Activated T-cell treated with anti-CD3 and anti-CD28 coated beads, Interleukin-2, amount 50 U/mL, for 72 hours (primary cell): ENCODE measurements around the gene CHST1. TPM values are rescaled to one million over a fixed set of nuclear protein-coding genes. Genes with fewer than 3 reads are reported as not detected.

Experiments used
- ATAC-seq, 2 donors: fragments of 150-1000 bp; cut with Tn5 transposase; replicated peaks in 1 of 2; 2 replicates each; pipeline ENCODE4 v1.10.0; 2021; ENCODE audit warnings: moderate library complexity in 2 of 2, mild to moderate bottlenecking in 1 of 2
- DNase-seq, 2 donors: peaks; one replicate each; pipeline ENCODE4 v3.0.0; 2021 to 2022; ENCODE audit warnings: mixed read lengths in 1 of 2
- H3K27ac Mint-ChIP-seq: one replicate; pipeline ENCODE4 v1.8.0; 2022; ENCODE audit warnings: mild to moderate bottlenecking, moderate library complexity, mixed read lengths
- H3K27me3 Mint-ChIP-seq: one replicate; pipeline ENCODE4 v1.8.0; 2022; ENCODE audit warnings: low read depth, mixed read lengths
- H3K36me3 Mint-ChIP-seq, 2 donors: one replicate each; pipeline ENCODE4 v1.8.0; 2022; ENCODE audit warnings: mixed read lengths in 2 of 2, mild to moderate bottlenecking in 1 of 2; ENCODE audit not compliant: insufficient read depth in 2 of 2
- H3K4me1 Mint-ChIP-seq: one replicate; pipeline ENCODE4 v1.8.0; 2022; ENCODE audit warnings: low read depth, mixed read lengths
- H3K4me3 Mint-ChIP-seq, 2 donors: one replicate each; pipeline ENCODE4 v1.8.0; 2022; ENCODE audit warnings: mild to moderate bottlenecking in 2 of 2, mixed read lengths in 2 of 2, moderate library complexity in 2 of 2
- H3K9me3 Mint-ChIP-seq, 2 donors: one replicate each; pipeline ENCODE4 v1.8.0; 2022; ENCODE audit warnings: mixed read lengths in 2 of 2
- total RNA-seq, 2 donors: library from RNA; stranded (reverse); gene quantifications; one replicate each; pipeline ENCODE4 v1.2.3, GENCODE V29; 2022

Gene CHST1
- total RNA-seq, 2 donors from 2014 or later, result 0.10 TPM; not detected in 1

DNA sequence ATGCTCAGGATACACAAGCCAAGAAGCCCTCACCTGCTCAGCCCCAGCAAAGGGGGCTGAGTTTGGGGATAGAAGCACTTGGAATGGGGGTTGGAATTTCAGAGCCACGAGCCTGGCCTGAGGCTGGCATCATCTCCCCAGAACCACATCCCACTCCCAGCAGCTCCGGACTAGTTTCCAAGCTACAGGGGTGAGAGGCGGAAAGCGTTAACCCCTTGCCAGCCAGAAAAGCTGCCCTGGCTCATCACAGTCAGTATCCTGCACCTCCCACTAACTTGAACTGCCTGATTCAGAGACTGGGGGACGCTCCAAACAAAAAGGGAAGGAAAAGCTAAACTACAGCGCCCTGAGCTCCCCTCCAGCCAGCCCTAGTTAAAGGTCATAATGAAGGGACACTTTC is 19.0 kb upstream of the CHST1 start:
- DNase-seq (no peak), ATAC-seq (no peak)
- Mint-ChIP-seq H3K36me3 (no peaks in the 10 kb centered on the region), H3K27me3 (peaks cover 12% of the 10 kb centered on the region), H3K4me1 (peaks cover 6% of the 10 kb centered on the region), H3K9me3 (no peaks in the 10 kb centered on the region), H3K27ac (no peak overlapping the region), H3K4me3 (no peak overlapping the region)

DNA sequence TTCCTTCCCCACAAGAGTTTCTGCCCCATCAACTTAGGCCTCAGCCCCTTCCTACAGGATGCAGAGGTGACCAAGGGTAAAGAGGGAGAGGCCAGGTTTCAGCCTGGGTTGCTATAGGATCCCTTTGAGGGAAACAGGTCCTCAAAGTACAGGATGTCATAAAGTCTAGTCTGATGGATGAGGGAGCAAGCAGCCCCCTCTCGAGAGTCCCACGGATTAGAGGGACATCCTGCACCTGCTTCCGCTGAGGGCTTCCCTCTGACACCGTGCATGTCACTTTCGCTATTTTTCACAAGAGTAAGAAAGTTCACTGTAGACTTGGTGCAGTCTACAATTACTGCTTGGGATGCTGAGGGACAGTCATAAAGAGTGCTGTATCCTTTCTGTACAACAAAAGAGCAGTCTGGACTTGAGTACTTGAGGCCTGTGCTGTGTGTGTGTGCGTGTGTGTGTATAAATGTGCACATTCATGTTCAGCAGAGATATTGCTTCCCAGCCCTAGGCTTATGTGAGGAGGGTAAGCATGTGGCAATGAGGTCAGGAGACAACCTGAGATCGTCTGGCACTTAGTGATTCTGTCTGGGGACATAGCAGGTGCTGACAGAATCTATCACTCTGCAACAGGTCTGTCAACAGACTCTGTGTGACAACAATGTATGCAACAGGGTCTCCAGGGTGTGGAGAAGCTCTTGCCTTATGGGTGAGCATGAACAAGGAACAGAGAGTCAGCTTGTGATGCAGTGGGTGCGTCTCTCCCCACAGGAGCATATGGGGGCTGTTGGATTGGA is 18.0 kb upstream of the CHST1 start:
- ATAC-seq (no peak), DNase-seq (no peak)
- no peak overlapping the region for H3K27ac Mint-ChIP-seq
- no peak overlapping the region for H3K4me3 Mint-ChIP-seq
- no peaks in the 10 kb centered on the region for H3K9me3 Mint-ChIP-seq
- no peaks in the 10 kb centered on the region for H3K36me3 Mint-ChIP-seq
- H3K27me3 Mint-ChIP-seq, result peaks cover 8% of the 10 kb centered on the region
- no peaks in the 10 kb centered on the region for H3K4me1 Mint-ChIP-seq

DNA sequence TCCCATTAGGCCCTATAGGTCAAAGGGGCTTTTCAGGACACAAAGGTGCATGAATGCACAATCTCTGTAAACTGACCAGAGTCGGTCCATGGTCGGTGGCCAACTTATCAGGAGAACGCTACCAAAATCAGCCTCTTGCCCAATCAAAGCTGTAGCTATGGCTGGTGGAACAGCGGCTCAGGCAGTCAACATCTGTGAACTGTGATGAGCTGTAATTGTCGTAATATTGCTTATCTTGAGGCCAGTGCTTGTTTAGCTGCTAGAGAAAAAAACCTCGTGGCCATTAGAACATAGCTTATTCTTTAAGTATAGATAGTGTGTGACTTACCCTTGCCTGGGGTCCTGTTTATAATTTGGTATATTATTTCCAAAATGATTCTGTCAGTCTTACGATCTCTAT is 14.4 kb upstream of the CHST1 start:
- Mint-ChIP-seq H3K9me3 (no peaks in the 10 kb centered on the region), H3K4me1 (no peaks in the 10 kb centered on the region), H3K4me3 (no peak overlapping the region), H3K36me3 (no peaks in the 10 kb centered on the region), H3K27me3 (no peaks in the 10 kb centered on the region), H3K27ac (no peak overlapping the region)
- DNase-seq, result no peak
- no peak for ATAC-seq

DNA sequence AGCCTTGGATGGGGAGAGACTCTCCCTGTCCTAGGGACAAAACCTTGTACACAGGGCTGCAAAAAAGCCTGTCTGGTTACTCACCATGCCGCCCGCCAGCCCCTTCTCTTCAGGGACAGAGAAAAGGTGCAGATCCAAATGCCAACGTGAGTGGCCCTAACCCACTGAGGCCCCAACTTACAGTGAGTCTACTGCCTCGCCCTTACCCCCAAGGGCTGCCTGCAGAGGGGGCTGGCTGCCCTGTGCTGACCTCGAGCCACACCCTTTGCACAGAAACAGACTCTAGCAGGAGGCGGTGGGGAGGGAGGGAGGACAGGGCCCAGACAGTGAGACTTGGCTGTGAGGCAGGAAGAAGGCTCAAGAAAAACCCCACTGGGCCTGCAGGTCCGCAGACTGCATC is 13.6 kb upstream of the CHST1 start:
- Mint-ChIP-seq H3K27ac (no peak overlapping the region), H3K9me3 (no peaks in the 10 kb centered on the region), H3K27me3 (no peaks in the 10 kb centered on the region), H3K36me3 (no peaks in the 10 kb centered on the region), H3K4me3 (no peak overlapping the region), H3K4me1 (no peaks in the 10 kb centered on the region)
- ATAC-seq (no peak), DNase-seq (no peak)

DNA sequence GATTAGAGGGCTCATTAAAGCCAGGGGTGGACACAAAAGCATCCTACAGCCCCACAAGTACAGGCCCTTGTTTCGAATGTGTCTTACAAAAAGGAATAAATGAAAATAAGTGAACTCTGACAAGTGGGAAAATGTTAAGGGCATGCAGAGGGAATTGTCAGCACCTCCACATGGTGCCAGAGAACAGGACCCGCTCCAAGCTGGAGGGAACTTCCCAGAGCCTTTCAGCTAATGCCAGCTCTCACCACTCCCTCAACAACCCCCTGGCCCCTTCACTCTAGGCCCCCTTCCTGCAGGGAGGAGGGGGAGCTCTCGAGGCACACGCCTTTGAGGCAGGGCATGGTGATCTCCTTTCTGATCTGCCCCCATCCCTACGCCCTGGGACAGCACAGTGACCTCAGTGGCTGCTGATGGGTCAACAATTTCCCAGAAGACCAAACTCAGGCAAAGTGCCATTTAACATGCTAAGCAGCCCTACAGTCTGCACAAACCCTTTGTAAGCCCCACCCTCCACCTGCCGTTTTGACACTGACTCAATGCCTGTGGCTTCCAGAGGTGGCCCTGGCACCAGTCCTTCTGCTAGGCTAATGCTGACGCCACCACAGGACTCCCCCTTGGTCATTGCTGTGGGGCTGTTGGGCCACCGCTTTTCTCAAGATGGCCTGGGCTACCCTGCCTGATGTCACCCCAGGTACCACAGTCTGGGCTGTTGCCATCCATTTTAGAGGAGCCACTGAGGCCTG is 12.5 kb upstream of the CHST1 start:
- Mint-ChIP-seq H3K9me3 (no peaks in the 10 kb centered on the region), H3K27me3 (no peaks in the 10 kb centered on the region), H3K36me3 (no peaks in the 10 kb centered on the region), H3K27ac (no peak overlapping the region), H3K4me1 (no peaks in the 10 kb centered on the region), H3K4me3 (no peak overlapping the region)
- ATAC-seq (no peak), DNase-seq (no peak)

DNA sequence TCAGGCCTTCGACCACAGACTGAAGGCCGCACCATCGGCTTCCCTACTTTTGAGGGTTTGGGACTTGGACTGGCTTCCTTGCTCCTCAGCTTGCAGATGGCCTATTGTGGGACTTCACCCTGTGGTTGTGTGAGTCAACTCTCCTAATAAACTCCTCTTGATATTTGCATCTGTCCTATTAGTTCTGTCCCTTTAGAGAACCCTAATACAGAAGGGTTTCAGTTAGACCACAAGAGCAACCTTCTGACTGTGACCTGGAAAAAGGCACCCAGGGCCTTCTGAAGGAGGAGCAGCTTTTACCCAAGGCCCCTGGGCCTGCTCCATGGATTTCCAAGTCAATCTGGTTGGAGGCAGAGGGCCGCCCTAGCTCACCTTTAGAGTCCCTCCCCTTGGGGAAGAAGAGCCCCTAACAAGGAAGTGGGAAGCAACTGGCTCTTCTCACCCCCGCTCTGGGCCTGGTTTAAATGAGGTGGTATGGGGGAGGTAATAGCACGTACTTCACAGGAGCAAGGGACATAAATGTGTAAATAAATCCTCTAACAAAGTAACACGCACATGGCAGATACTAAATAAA is 11.2 kb upstream of the CHST1 start:
- Mint-ChIP-seq H3K4me1 (no peaks in the 10 kb centered on the region), H3K9me3 (no peaks in the 10 kb centered on the region), H3K4me3 (no peak overlapping the region), H3K27me3 (no peaks in the 10 kb centered on the region), H3K27ac (no peak overlapping the region), H3K36me3 (no peaks in the 10 kb centered on the region)
- ATAC-seq, result no peak
- no peak for DNase-seq

DNA sequence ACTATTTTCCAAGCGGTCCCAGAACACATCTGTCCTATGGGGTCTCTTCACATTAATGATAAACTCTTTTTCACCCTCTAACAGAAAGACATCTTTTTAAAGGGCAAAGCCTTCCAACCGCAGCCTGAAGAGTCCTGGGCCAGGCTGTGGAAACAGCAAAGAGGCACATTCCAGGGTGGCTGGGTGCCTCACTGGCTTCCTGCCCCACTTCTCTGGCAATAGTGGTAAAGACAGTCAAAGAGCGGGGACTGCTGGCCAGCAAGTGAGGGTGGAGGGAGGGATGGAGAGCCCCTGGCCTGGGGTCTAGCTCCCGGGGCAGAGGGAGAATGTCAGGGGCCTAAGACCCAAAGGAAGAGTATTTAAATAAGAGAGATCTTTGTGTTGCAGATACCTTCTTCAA is 10.2 kb upstream of the CHST1 start:
- Mint-ChIP-seq H3K36me3 (no peaks in the 10 kb centered on the region), H3K4me3 (no peak overlapping the region), H3K27ac (no peak overlapping the region), H3K4me1 (no peaks in the 10 kb centered on the region), H3K9me3 (no peaks in the 10 kb centered on the region), H3K27me3 (no peaks in the 10 kb centered on the region)
- no peak for DNase-seq
- ATAC-seq, result no peak

DNA sequence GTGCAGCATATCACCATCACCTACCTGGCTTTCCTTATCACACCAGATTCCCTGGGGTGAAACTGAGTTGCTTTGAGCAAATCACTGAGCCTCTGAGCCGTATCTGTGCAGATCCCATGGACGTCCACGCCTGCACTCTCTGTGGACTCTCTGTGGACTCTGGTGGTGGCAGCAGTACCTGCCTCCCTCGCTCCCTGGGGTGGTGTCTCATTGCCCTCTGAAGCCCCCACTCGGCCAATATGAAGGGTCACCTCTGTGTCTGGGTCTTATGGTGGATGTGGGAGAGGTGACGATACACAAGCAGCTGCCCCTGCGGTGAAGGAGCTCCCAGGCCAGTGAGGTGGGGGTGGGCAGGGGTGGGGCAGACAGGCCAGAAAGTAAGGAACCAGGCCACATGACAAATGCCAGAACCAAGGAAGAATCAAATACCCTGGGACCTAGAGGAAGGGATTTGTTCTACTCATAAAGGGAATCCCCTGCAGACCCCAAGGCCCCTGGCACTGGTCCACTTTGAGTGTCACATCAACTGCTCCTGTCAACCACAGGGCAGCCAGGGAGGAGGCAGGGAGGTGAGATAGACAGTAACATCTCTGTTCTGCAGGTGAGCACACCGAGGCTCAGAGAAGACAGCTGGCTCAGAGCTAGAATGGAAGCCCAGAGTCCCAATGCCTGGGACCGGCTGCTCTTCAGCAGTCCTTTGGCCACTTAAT is 9.2 kb upstream of the CHST1 start:
- no peak overlapping the region for H3K27ac Mint-ChIP-seq
- no peak for ATAC-seq

DNA sequence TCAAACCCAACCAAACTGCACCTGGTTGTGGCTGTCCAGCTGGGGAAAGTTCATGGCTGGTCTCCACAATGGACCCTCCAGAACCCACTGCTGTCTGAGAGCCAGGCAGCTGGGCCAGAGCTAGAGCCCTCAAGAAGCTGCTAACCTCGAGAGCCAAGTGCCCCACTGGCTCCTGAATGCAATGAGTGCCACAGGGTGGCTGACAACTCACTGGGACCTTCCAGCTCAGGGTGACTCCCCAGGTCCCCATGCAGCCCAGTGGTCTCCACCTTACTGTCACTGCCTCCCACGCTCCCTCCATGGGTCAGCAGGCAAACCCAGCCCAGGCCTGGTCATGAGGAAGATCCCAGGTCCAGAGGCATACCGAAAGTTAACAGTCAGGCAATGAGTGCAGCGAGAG is 8.0 kb upstream of the CHST1 start:
- no peaks in the 10 kb centered on the region for H3K9me3 Mint-ChIP-seq
- H3K4me3 Mint-ChIP-seq, result no peak overlapping the region
- DNase-seq (no peak), ATAC-seq (no peak)
- no peaks in the 10 kb centered on the region for H3K27me3 Mint-ChIP-seq
- H3K4me1 Mint-ChIP-seq, result no peaks in the 10 kb centered on the region
- H3K27ac Mint-ChIP-seq, result no peak overlapping the region
- H3K36me3 Mint-ChIP-seq, result no peaks in the 10 kb centered on the region

More for the DNA sequence above, 9.2 kb upstream of the CHST1 start:
- Mint-ChIP-seq H3K4me1 (no peaks in the 10 kb centered on the region), H3K9me3 (no peaks in the 10 kb centered on the region), H3K4me3 (no peak overlapping the region), H3K27me3 (no peaks in the 10 kb centered on the region), H3K36me3 (no peaks in the 10 kb centered on the region)
- no peak for DNase-seq

DNA sequence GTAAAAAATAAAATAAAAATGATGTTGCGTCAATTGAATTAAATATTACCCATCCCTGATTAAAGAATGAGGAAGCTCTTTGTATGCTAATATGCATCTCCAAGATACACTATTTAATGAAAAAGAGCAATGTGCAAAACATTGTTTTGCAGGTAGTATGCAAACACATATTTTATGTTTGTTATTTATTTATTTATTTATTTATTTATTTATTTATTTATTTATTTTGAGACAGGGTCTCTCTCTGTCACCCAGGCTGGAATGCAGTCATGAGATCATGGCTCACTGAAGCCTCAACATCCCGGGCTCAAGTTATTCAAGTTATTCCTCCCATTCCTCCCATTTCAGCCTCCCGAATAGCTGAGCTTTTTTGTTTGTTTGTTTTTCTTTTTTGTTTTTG is 7.2 kb upstream of the CHST1 start:
- no peak for DNase-seq
- no peaks in the 10 kb centered on the region for H3K9me3 Mint-ChIP-seq
- peaks cover 6% of the 10 kb centered on the region for H3K27me3 Mint-ChIP-seq
- no peak overlapping the region for H3K27ac Mint-ChIP-seq
- H3K36me3 Mint-ChIP-seq, result no peaks in the 10 kb centered on the region
- ATAC-seq, result no peak
- H3K4me1 Mint-ChIP-seq, result no peaks in the 10 kb centered on the region
- H3K4me3 Mint-ChIP-seq, result no peak overlapping the region

DNA sequence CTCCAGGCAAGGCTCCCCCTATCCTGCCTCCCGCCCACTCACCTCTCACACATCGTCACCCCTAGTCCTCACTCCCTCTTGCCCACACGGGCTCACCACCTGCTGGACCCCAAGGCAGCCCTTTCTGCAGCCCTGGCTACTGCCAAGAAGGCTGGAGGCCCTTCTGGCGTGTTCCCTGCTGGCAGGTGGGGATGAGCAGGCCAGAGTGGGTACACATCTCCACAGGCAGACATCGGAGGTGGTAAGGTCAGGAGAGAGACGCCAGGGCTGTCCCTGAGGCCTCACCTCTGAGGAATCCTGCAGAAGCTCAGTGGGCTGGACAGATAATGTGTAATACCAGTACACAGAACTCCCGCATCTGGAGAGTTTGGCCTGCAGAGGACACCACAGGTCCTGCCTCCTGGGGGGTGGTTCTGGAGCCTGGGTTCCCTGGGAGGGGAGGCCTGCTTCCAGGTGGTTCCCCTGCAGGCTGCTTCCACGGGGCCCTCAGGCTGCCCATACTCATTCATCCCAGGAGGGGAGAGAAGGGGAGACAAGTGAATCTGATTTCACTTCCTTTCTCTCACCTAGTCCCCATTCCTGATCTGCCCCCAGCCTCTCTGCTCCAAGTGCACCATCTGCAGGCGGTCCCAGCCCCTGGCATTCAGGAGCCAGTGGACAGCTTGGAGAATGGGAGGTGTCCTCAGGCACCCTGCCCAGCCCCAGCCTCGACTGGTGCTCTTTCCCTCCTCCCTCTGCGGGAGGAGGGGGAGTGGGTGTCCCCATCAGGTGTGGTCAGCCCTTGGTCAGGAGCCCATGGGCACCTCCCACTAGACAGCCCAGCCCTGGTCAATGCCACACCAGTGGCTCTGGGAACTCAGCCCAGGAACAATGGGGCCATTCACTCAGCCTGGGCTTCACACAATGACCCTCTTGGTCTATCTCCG is 6.1 kb upstream of the CHST1 start:
- Mint-ChIP-seq H3K4me1 (no peaks in the 10 kb centered on the region), H3K36me3 (no peaks in the 10 kb centered on the region), H3K4me3 (no peak overlapping the region), H3K27ac (no peak overlapping the region), H3K27me3 (peaks cover 17% of the 10 kb centered on the region), H3K9me3 (no peaks in the 10 kb centered on the region)
- DNase-seq (no peak), ATAC-seq (no peak)

DNA sequence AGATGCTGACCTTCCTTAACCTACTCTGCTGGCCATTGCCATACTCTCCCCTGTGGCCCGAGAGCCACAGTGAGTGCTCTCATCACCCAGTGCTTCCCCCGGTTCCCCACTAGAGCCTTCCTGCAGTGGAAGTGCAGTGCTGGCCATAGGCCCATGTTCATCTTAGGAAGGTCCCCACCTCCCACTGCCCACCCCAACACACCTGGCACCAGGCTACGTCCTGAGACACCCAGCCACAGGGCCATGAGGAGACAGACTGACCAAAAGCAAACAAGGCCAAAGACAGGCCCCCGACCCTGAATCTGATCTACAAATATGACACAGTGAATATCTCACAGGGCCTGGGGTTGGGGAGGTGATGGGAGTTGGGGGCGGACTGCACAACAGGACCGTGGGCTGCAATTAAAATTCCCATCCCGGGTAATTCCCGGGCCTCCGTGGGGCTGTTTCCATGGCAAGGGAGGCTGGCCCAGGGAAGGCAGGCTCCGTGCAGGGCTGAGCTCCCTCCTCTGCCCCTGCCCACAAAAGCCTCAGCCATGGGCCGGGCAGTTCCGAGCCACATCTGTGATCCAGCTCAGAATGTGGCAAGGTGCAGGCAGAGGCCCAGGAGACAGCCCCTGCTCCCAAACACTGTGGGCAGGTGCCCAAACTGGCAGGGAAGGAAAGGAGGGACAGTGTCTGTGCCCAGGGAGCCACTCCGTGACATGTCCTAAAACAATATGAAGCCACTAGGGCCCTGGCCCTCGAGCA is 5.1 kb upstream of the CHST1 start:
- Mint-ChIP-seq H3K4me1 (no peaks in the 10 kb centered on the region), H3K4me3 (no peak overlapping the region)

More for the DNA sequence above, 5.1 kb upstream of the CHST1 start:
- ATAC-seq, result no peak
- Mint-ChIP-seq H3K36me3 (no peaks in the 10 kb centered on the region), H3K27ac (no peak overlapping the region), H3K27me3 (peaks cover 24% of the 10 kb centered on the region), H3K9me3 (no peaks in the 10 kb centered on the region)
- no peak for DNase-seq
